CD4-positive, alpha-beta T cell (primary cell): ENCODE measurements around the gene ACOT6. TPM values are rescaled to one million over a fixed set of nuclear protein-coding genes. Genes with fewer than 3 reads are reported as not detected.
"Not testable (repeated sequence)": the region's sequence is repeated elsewhere in the genome, so short reads cannot be mapped to it uniquely, and the experiment has no call there.

Experiments
- ATAC-seq: fragments of 200-7000 bp; cut with Tn5 transposase; one replicate; pipeline ENCODE4 v1.10.0; 2022; ENCODE audit warnings: mild to moderate bottlenecking; ENCODE audit not compliant: poor library complexity
- CTCF ChIA-PET: fragments of 350-600 bp; sonication (Branson Sonifier 250); formaldehyde crosslinking; loops from one replicate; lab custom pipeline; 2021; ENCODE audit warnings: antibody characterized with exemption, inconsistent platforms; lab: Charles Lee
- POLR2A ChIA-PET: fragments of 350-600 bp; sonication (Branson Sonifier 250); formaldehyde crosslinking; loops from one replicate; lab custom pipeline; 2021; ENCODE audit warnings: antibody characterized with exemption, inconsistent platforms; lab: Charles Lee
- DNase-seq, 14 experiments: peaks; one replicate each; pipeline ENCODE4 v3.0.0-alpha.2; 2013 to 2020; ENCODE audit warnings: mixed read lengths in 2 of 14
- H3K27ac ChIP-seq, 2 donors: one replicate each; pipeline versions ENCODE4 v1.5.1 to v1.7.0; 2013; ENCODE audit warnings: low read length in 2 of 2, low read depth in 1 of 2, mild to moderate bottlenecking in 1 of 2
- H3K27me3 ChIP-seq, 2 experiments: 1 replicate in 1 of 2; 2 replicates in 1 of 2; pipeline versions ENCODE4 v1.6.1 to v1.7.0; 2013; ENCODE audit warnings: low read length in 2 of 2, control low read depth in 1 of 2, mild to moderate bottlenecking in 1 of 2, moderate library complexity in 1 of 2; ENCODE audit not compliant: insufficient read depth in 2 of 2, control insufficient read depth in 1 of 2
- H3K36me3 ChIP-seq: one replicate; pipeline ENCODE4 v1.6.1; 2013; ENCODE audit warnings: low read length, control low read depth; ENCODE audit not compliant: insufficient read depth
- H3K4me1 ChIP-seq: one replicate; pipeline ENCODE4 v1.6.1; 2013; ENCODE audit warnings: low read length, control low read depth; ENCODE audit not compliant: insufficient read depth
- H3K4me3 ChIP-seq: one replicate; pipeline ENCODE4 v1.5.1; 2013; ENCODE audit warnings: mild to moderate bottlenecking, low read length, moderate library complexity
- H3K9me3 ChIP-seq, 2 experiments: 1 replicate in 1 of 2; 2 replicates in 1 of 2; pipeline versions ENCODE4 v1.6.1 to v1.7.0; 2013; ENCODE audit warnings: low read length in 2 of 2, mild to moderate bottlenecking in 2 of 2, control low read depth in 1 of 2, moderate library complexity in 1 of 2; ENCODE audit not compliant: control insufficient read depth in 1 of 2, insufficient read depth in 1 of 2
- H3K27ac Mint-ChIP-seq: one replicate; pipeline ENCODE4 v1.8.0; 2020; ENCODE audit warnings: mixed read lengths
- H3K27me3 Mint-ChIP-seq: one replicate; pipeline ENCODE4 v1.8.0; 2021; ENCODE audit warnings: mixed read lengths
- H3K36me3 Mint-ChIP-seq: one replicate; pipeline ENCODE4 v1.8.0; 2021; ENCODE audit warnings: low read depth, mixed read lengths
- H3K4me1 Mint-ChIP-seq: one replicate; pipeline ENCODE4 v1.8.0; 2021; ENCODE audit warnings: low read depth, mixed read lengths
- H3K4me3 Mint-ChIP-seq: one replicate; pipeline ENCODE4 v1.8.0; 2020; ENCODE audit warnings: mild to moderate bottlenecking, mixed read lengths
- H3K9me3 Mint-ChIP-seq: one replicate; pipeline ENCODE4 v1.8.0; 2020; ENCODE audit warnings: mixed read lengths
- CTCF ChIP-seq: fragments of 200-600 bp; IDR thresholded peaks from one replicate; pipeline ENCODE4 v1.8.0; 2022; ENCODE audit warnings: antibody characterized with exemption, mild to moderate bottlenecking
- intact Hi-C, 2 experiments: fragments of 100-400 bp; cut with DNase I in 1 of 2; cut with micrococcal nuclease in 1 of 2; formaldehyde crosslinking; loops; one replicate each; pipeline versions ENCODE4 v1.15.1 to v1.9.0; 2023 to 2025; cut with DNase I, micrococcal nuclease
- total RNA-seq, 174 experiments: library from RNA in 2 of 174; stranded (reverse) in 2 of 174; gene quantifications; one replicate each; pipeline ENCODE4 v1.2.3 and lab custom pipeline; 2021 to 2026

Gene ACOT6
- total RNA-seq, 2 experiments from 2014 or later: not detected

- Mint-ChIP-seq H3K4me3 (peak overlapping the region; percentile 83), H3K9me3 (no peaks in the 10 kb centered on the region), H3K27me3 (peaks cover 10% of the 10 kb centered on the region), H3K27ac (no peak overlapping the region), H3K36me3 (no peaks in the 10 kb centered on the region), H3K4me1 (peaks cover 5% of the 10 kb centered on the region)
- Histone ChIP-seq H3K4me1 (peaks cover 14% of the 10 kb centered on the region), H3K27me3 (peaks cover 0 to 10% of the 10 kb centered on the region in 2 experiments), H3K9me3 (no peaks in the 10 kb centered on the region), H3K27ac (no peak overlapping the region), H3K4me3 (peak overlapping the region; percentile 57), H3K36me3 (no peaks in the 10 kb centered on the region)
- DNase-seq (peak; percentile 33 to 78 (median 48)), ATAC-seq (peak; percentile 85)
- intact Hi-C loops: loop anchor here (1.0 to 5.0 kb wide), 4 partner anchors 63 to 460 kb away; no protein-coding TSS in a partner anchor
- ChIA-PET POLR2A (interaction anchor here (1.0 to 2.1 kb wide), 5 partner anchors 15 to 143 kb away, joined by 4 to 8 read pairs (median 7); partner anchors contain the start of genes ACOT2, ACOT6 and RIOX1), CTCF (interaction anchor here (1.0 to 1.4 kb wide), 2 partner anchors 125 to 339 kb away, joined by 3 to 10 read pairs; no protein-coding TSS in a partner anchor)
- TF ChIP-seq CTCF: peak; percentile 80
Observed at GRCh38 chr14:73633116-73634010, 21.0 kb downstream of the ACOT6 start.

GRCh38 chr14:73634011-73634833, 21.9 kb downstream of the ACOT6 start:
- CTCF ChIA-PET: interaction anchor here (1.2 kb wide), 1 partner anchor 125 kb away, joined by 3 read pairs; no protein-coding TSS in a partner anchor
- peaks cover 0 to 10% of the 10 kb centered on the region in 2 experiments for H3K27me3 ChIP-seq
- intact Hi-C loops: loop anchor here in 1 of 2 experiments (5.0 kb wide), 1 partner anchor 337 kb away; no protein-coding TSS in a partner anchor
- no peak for ATAC-seq
- no peak for TF ChIP-seq CTCF
- peaks cover 14% of the 10 kb centered on the region for H3K4me1 ChIP-seq
- H3K4me3 ChIP-seq: peak overlapping the region; percentile 57
- H3K9me3 Mint-ChIP-seq: no peaks in the 10 kb centered on the region
- H3K27ac ChIP-seq: no peak overlapping the region
- no peak overlapping the region for H3K27ac Mint-ChIP-seq
- peak overlapping the region; percentile 83 for H3K4me3 Mint-ChIP-seq
- POLR2A ChIA-PET: interaction anchor here (0.9 to 2.1 kb wide), 4 partner anchors 11 to 65 kb away, joined by 4 to 7 read pairs (median 6); partner anchors contain the start of genes ACOT2, ACOT6 and DNAL1
- H3K4me1 Mint-ChIP-seq: peaks cover 5% of the 10 kb centered on the region
- peaks cover 10% of the 10 kb centered on the region for H3K27me3 Mint-ChIP-seq
- DNase-seq: peak in 3 of 14 experiments; percentile 10 to 34 (median 13)
- no peaks in the 10 kb centered on the region for H3K9me3 ChIP-seq
- H3K36me3 Mint-ChIP-seq: no peaks in the 10 kb centered on the region
- no peaks in the 10 kb centered on the region for H3K36me3 ChIP-seq

GRCh38 chr14:73636355-73636754, 24.0 kb downstream of the ACOT6 start:
- H3K27ac Mint-ChIP-seq, H3K36me3 ChIP-seq, H3K27ac ChIP-seq, H3K4me3 ChIP-seq, DNase-seq, H3K4me1 Mint-ChIP-seq, H3K27me3 ChIP-seq, H3K4me3 Mint-ChIP-seq, H3K9me3 ChIP-seq, CTCF ChIA-PET, H3K36me3 Mint-ChIP-seq, H3K9me3 Mint-ChIP-seq, H3K27me3 Mint-ChIP-seq, POLR2A ChIA-PET, intact Hi-C loops, ATAC-seq: not testable (repeated sequence)
- peaks cover 14% of the 10 kb centered on the region for H3K4me1 ChIP-seq
